RPMI8226 (cell line): ENCODE results near the gene NPRL2.

Experiments used
- DNase-seq: peaks from one replicate; pipeline ENCODE4 v3.0.0-alpha.2; 2015

Gene NPRL2

DNA sequence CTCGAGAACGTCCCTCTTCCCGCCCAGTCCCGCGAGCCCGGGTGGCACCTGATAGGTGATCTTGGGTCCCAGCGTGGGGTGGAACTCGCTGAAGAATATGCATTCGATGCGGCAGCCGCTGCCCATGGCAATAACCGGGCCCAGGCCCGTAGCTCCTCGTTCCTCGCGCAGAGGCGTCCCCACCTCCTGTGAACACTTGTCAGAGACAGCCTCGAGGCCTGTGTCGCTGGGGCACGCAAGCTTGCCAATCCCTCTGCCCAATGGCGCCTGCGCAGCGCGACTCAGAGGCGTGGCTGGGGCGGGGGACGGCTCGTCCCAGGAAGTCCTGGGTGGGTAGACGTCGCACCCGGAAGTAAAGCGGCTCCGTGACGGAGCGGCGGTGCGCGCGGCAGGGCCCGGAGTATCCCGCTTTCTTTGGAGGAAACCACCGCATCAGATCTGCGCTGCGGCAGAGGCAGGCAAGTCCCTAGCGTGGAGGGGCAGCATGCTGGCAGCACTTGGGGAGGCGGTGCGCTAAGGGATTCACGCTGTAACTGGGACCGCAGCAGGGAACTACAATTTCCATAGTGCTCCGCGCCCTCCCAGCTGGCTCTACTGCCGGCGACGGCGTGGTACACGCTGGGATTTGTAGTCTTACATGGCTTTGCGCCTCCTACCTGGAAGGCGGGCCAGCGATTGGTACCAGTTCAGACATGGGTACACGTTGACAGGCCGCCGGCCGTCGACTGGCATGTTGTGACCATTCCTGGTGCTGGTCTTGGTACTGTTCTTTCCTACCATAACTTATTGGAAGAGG lies at the start of gene NPRL2, which contains the start of gene CYB561D2:
Gene NPRL2, minus strand, starts transcription at position 249 of the 796 bp plus-strand sequence. Its CDS starts 123 bp downstream, at position 126.
Gene CYB561D2, plus strand, starts transcription at position 336 of the 796 bp plus-strand sequence. CDS start 572 bp downstream, outside the sequence.
- DNase-seq = peak; percentile 97

DNA sequence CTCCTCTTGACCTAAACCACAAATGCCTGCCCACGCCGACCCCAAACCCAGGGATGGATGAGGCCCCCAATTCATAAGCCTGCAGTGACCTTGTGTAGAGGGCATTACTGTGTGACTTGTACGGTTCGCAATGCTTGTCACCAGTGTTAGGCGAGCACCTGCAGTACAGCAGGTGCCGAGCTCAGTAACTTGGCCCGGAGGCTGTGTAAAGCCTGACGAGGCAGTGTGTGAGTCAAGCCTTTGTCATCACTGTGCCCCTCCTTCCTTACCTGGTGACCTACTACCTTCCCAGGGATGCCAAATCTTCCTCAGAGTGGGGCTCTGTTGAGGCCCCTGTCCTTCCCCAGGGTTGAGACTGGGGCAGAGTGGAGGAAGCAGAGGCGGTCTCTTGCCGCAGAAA lies 45.9 kb upstream of the NPRL2 start:
- DNase-seq = no peak

- no peak for DNase-seq
Measured at GRCh38 chr3:50395070-50395860, 44.7 kb upstream of the NPRL2 start.

GRCh38 chr3:50393061-50393460 lies 42.5 kb upstream of the NPRL2 start:
- peak; percentile 50 for DNase-seq

GRCh38 chr3:50392101-50392715 lies 41.6 kb upstream of the NPRL2 start:
- peak; percentile 76 for DNase-seq

DNA sequence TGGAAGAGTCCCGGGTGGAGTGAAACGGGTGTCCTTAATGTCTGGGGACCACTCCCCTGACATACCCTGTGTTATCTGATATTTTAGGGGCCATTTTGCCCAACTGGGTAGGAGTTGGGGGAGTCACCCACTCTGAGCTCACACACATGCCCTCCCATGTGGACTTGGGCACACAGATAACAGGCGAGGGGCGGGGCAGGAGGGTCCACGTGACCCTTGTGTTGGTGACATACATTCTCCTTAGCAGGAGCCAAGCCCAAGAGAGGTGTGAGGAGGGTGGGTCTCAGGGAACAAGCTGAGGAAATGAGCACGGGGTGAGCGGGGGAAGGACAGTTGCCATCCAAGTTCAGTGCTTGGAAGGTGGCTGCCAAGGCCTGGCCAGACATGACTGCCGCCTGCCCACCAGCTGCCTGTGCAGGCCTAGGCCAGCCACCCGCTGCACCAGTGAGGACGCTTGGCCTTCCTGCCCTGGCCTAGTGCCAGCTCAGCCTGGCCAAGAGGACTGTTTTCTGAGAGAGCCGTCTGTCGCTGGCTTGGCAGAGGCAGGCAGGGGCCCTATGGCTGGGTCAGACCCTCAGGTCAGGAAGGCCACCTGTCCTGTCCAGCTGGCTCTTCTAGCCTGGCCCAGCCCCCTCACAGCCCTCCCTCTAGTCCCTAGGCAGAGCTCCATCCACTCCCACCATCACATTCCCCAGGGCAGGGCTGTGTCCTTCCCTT lies 40.1 kb upstream of the NPRL2 start:
- DNase-seq = peak; percentile 81

DNA sequence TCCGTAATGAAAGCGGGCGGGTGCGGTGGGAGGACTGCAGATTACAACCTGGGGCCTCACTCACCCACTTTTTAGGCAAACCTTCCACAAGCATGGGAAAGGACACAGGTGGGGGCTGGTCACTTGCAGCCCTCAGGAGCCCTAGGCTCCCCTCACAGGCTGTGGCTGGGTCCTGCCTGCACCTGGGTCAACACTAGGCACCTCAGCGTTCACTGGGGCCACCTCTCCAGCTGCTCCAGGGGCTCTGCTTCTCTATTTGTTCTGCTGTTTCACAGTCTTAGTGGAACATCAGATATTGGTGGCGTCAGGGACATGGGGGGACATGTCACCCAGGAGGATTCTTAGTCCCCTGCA lies 38.8 kb upstream of the NPRL2 start:
- DNase-seq = no peak

DNA sequence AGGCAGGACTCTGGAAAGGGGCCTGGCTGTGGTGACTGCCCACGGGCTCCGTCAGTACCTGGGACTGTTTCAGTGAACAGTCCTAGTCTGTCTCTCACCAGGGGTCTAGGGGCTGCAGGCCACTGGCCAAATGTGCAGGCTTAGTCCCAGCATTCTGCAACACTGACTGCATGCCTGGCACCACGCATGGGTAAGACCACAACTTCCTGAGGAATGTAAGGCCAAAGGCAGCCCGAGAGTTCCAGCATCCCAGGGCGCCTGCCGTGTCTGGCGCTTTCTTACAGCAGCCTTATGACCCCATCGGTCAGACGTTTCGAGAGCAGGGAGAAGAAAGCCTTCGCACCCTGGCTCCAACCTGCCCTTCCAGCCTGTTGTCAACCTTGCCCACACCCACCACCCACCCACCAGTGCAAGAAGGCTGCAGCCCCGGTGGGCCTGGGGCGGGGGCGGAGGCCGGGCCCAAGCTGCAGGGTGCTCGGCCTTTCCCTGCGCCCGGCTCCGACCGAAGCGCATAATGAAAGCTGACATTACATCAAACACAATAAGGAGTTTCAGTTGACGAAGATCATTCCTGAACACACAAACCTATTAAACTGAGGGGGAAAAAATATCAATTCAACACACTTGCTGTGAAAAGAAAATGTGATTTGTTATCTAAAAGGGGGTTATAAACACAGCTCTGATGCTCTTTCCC lies 38.3 kb upstream of the NPRL2 start:
- no peak for DNase-seq

DNA sequence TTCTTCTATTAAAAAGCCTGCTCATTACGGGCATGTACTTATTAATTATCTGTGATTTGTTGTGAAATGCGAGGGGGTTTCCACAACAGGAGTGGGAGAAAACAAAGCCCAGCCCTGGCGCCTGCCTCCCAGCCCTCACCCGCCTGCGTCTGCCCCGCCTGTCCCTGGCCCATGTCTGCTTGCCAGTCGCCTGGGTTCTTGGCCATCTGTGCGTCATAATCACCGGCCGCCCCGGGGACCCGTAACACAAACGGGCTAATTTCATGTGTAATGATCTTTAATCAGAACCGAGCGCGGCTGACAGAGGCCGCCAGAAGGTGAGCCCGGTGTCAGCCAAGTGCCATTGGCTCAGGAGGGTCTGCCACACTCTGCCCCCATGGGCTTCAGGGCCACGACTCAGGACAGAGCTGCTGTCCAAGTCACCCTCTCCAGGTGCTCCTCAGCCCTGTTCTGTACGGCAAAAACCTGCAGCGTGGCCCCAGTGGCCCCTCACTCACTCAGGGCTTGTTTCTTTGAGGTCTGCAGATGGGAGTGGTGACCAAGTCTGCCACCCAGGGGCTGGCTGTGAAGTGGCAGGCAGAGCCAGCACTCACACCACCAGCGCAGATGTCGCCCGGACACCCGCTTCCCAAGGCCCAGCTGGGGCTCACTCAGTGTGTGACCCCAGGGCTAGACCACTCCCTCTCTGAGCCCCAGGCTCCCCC lies 37.6 kb upstream of the NPRL2 start:
- DNase-seq = peak; percentile 50

DNA sequence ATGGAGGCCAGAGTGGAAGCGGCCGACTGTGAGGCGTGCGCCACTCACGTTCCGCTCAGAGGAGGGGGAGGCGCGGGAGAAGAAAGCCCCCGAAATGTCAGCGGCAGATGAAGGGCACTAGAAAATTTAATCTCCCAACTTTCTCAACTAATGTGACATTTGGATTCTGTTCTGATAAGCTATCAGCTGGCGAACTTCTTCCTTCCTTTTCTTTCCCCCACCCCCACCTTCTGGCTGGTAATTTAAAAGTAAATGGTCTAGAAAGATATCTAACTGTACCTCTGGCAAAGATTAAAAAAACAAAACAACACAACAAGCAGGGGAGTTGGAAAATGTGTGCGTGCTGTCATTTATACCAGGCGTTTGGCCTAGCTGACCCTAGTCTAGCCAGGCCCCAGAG lies 35.2 kb upstream of the NPRL2 start:
- no peak for DNase-seq

GRCh38 chr3:50383750-50384149 lies 33.2 kb upstream of the NPRL2 start:
- DNase-seq = no peak

GRCh38 chr3:50382722-50383121 lies 32.1 kb upstream of the NPRL2 start:
- no peak for DNase-seq

GRCh38 chr3:50381383-50381782 lies 30.8 kb upstream of the NPRL2 start:
- no peak for DNase-seq

- no peak for DNase-seq
Measured at GRCh38 chr3:50380405-50381085, 30.0 kb upstream of the NPRL2 start.

DNA sequence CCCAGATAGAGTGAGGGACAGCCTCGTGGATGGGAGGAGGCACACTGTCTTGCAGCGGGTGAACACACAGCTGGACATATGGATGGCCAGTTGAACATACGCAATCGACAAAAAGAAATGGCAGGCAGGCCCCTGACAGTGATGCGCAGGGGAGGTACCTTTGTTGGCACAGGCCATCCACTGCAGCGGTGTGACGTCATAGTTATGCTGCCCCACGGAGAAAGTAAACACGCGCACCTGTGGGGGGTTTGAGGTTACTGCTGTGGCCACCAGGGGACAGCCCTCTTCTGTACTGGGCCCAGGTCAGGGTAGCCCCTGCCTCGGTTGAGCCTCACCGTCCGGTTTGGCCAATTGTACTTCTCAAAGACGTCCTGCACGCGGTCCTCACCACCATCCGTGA lies 28.2 kb upstream of the NPRL2 start:
- no peak for DNase-seq

- DNase-seq = no peak
Measured at GRCh38 chr3:50378024-50378423, 27.4 kb upstream of the NPRL2 start.

GRCh38 chr3:50375258-50375931 lies 24.8 kb upstream of the NPRL2 start:
- DNase-seq = no peak

GRCh38 chr3:50374363-50375257 lies 24.0 kb upstream of the NPRL2 start:
- DNase-seq = peak; percentile 81
